ENCODE data around the gene TUBB2A. TPM values are rescaled to one million over a fixed set of nuclear protein-coding genes. Genes with fewer than 3 reads are reported as not detected.
"Not testable (repeated sequence)": the region's sequence is repeated elsewhere in the genome, so short reads cannot be mapped to it uniquely, and the experiment has no call there.

Gene TUBB2A
- total RNA-seq, 8 experiments from 2014 or later, result 27.4 to 674 (median 520) TPM

DNA sequence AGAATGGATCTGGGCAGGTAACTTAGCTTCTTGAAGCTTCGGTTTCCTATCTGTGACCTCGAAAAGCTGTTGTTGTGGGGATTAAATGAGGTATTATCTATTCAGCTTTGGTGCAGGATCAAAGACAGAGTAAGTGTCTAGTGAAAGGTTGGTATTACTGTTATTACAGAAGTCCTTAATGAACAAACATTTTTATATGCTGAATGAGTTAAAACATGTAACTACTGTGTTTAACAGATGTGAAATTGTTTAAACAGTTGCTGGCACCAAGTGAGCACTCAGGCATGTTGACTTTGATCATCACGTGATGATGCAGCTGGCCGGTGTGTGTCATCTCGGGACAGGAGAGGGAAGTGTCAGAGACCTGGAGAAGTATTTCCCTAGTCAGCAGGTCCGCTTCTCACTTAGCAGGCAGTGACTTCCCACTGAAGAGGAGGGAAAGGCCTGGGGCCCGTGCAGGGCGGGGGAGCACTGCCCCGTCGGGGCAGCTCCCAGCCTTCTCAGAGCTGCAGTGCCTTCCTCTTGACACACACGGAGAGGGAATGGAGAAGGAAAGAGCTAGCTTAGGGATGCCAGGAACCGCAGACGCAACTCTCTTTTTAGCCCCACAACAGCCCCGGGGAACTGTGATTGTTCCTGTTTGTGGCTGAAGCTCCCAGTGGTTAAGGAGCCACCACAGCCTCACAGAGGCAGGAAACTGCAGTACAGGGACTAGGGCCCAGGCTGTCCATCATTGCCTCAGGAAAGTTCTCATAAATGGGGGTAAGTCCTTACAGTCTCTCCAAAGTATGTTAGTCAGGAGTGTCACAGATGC, 18.0 kb downstream of the TUBB2A start:
- Histone ChIP-seq H3K27ac (no peak overlapping the region), H3K4me1 (replicated peaks in 1 of 2) (peaks cover 0 to 11% of the 10 kb centered on the region in 2 donors), H3K4me3 (no peak overlapping the region)
- in situ Hi-C loops (cut with MboI; ENCODE audit: low pct_unique_long_range_greater_than_20kb in 2 of 9, low sequenced_read_pairs in 9 of 9, unreplicated experiment in 9 of 9), result loop anchor here in 2 of 9 experiments (25.0 kb wide), 3 partner anchors 98 to 598 kb away; partner anchors contain the start of genes PSMG4 (in 1 of the 2) and TUBB2B (in 1 of the 2)
- 33 to 93% (median 70%) methylated on average over 1 to 13 of the region's 14 CpGs; no CpG with 5 or more reads in 2 of the 10 experiments for WGBS, 10 experiments
- ATAC-seq (replicated peaks in 6 of 8), result peak; percentile 4 to 93 (median 55)

DNA sequence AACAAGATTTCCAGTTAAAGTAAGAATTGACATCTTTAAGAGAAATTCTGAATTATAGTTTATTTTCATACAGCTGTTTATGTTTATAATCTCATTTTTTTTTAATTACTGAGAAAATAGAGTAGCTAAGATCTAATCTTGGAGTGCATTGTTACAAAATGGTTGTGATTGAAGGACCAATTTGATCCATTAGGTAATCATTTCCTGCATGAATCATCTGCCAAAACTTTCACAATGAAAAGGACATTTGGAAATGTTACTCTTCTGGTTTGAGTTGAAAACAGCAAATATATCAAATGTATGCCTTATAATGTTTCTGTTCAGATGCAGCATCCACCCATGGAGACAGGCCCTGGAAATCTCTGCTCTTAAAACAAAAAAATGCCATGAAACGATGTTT, 19.0 kb downstream of the TUBB2A start:
- WGBS, 10 experiments, result 0 to 92% (median 67%) methylated on average over 1 of the region's 1 CpG; no CpG with 5 or more reads in 3 of the 10 experiments
- no peak for ATAC-seq (replicated peaks in 6 of 8)
- Histone ChIP-seq H3K4me3 (no peak overlapping the region), H3K27ac (no peak overlapping the region), H3K4me1 (replicated peaks in 1 of 2) (peaks cover 0 to 6% of the 10 kb centered on the region in 2 donors)
- in situ Hi-C loops (cut with MboI; ENCODE audit: low pct_unique_long_range_greater_than_20kb in 2 of 9, low sequenced_read_pairs in 9 of 9, unreplicated experiment in 9 of 9), result loop anchor here in 2 of 9 experiments (25.0 kb wide), 3 partner anchors 99 to 599 kb away; partner anchors contain the start of genes PSMG4 (in 1 of the 2) and TUBB2B (in 1 of the 2)

DNA sequence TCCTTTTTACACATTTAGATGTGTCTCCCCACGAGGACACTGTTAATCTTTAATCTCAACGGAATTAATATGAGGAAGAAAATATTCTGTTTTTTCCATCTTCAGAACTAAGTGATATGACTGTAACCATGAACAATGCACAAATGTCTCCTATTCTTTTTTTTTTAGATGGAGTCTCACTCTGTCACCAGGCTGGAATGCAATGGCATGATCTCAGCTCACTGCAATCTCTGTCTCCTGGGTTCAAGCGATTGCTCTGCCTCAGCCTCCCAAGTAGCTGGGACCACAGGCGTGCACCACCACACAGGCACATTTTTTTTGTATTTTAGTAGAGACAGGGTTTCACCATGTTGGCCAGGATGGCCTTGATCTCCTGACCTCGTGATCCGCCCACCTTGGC, 19.5 kb downstream of the TUBB2A start:
- not testable (repeated sequence) for H3K27ac ChIP-seq; H3K4me1 ChIP-seq (replicated peaks in 1 of 2); H3K4me3 ChIP-seq; ATAC-seq (replicated peaks in 6 of 8)
- 50 to 100% (median 89%) methylated on average over 1 to 6 of the region's 6 CpGs for WGBS, 10 experiments
- in situ Hi-C loops (cut with MboI; ENCODE audit: low pct_unique_long_range_greater_than_20kb in 2 of 9, low sequenced_read_pairs in 9 of 9, unreplicated experiment in 9 of 9), result loop anchor here in 2 of 9 experiments (25.0 kb wide), 3 partner anchors 99 to 599 kb away; partner anchors contain the start of genes PSMG4 (in 1 of the 2) and TUBB2B (in 1 of the 2)

GRCh38 chr6:3137057-3137777, 20.1 kb downstream of the TUBB2A start:
- ATAC-seq (replicated peaks in 6 of 8), result peak in 2 of 8 experiments; percentile 11 to 45
- no peaks in the 10 kb centered on the region for H3K4me1 ChIP-seq (replicated peaks in 1 of 2)
- H3K4me3 ChIP-seq, result no peak overlapping the region
- in situ Hi-C loops (cut with MboI; ENCODE audit: low pct_unique_long_range_greater_than_20kb in 2 of 9, low sequenced_read_pairs in 9 of 9, unreplicated experiment in 9 of 9), result loop anchor here in 2 of 9 experiments (25.0 kb wide), 3 partner anchors 100 to 600 kb away; partner anchors contain the start of genes PSMG4 (in 1 of the 2) and TUBB2B (in 1 of the 2)
- WGBS, 10 experiments, result 49 to 100% (median 89%) methylated on average over 1 to 9 of the region's 12 CpGs; no CpG with 5 or more reads in 1 of the 10 experiments
- no peak overlapping the region for H3K27ac ChIP-seq

DNA sequence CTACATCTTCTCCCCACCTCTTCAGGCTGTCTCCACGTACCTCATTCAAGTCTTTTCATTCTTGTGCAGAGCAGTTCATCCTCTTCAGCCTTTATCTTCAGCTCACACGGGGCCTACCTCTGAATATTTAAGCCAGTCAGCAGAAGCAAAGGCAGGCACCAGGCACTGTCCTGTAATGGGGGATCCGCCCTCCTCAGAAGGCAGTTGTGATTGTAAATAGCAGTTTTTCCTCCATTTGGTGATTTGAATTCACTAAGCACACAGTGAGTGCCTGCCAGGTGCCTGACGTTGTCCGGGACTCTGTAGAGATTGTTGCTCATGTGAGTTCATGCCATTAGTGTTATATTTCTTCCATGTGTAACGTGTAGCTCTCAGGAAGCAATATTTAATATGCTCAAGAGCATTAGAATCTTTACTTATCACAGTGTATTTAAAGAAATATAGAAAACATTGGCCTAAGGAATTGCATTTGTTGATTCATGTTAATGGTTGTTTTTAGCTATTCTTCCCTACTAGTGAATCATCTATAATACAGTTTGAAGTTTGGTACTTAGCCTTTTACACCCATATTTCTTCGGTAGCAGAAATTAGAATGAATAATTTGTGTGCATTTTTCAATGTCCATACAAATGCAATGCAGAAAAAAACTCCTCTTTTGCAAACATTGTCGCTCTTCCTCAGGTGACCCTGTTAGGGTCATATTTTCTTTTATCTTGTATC, 20.9 kb downstream of the TUBB2A start:
- no peak overlapping the region for H3K4me3 ChIP-seq
- no peak overlapping the region for H3K27ac ChIP-seq
- peak in 5 of 8 experiments; percentile 17 to 85 (median 76) for ATAC-seq (replicated peaks in 6 of 8)
- in situ Hi-C loops (cut with MboI; ENCODE audit: low pct_unique_long_range_greater_than_20kb in 2 of 9, low sequenced_read_pairs in 9 of 9, unreplicated experiment in 9 of 9), result loop anchor here in 2 of 9 experiments (25.0 kb wide), 3 partner anchors 101 to 601 kb away; partner anchors contain the start of genes PSMG4 (in 1 of the 2) and TUBB2B (in 1 of the 2)
- WGBS, 10 experiments, result 11 to 90% (median 75%) methylated on average over 2 to 7 of the region's 8 CpGs
- H3K4me1 ChIP-seq (replicated peaks in 1 of 2), result no peaks in the 10 kb centered on the region

DNA sequence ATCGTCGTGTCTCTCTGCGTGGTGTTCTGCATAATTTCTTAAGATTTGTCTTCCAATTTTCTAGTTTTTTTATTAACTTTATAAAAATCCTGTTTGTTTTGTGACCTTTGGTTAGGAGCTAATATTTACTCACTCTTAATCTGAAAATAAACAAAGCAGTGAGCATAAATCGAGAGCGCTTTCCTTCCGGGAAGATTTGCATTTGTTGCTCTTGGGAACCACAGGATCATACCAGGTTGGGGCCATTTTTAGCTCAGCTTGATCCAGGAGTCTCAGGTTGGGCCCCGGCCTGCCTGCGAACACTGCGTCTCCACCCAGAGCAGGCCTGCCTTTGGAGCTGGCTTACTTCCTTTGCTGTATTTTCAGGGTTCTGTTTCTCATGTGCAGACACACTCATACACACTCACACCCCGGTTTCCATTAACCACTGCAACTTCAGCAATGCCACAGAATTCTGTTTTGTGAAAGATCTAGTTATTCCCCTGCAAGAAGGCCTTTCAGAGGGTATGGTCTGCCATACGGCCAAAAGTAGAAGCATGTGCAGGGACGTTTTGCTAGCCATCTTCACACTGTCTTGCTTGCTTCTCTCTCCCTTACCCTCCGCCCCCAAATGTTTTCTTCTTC, 21.6 kb downstream of the TUBB2A start:
- in situ Hi-C loops (cut with MboI; ENCODE audit: low pct_unique_long_range_greater_than_20kb in 2 of 9, low sequenced_read_pairs in 9 of 9, unreplicated experiment in 9 of 9), result loop anchor here in 2 of 9 experiments (25.0 kb wide), 3 partner anchors 102 to 602 kb away; partner anchors contain the start of genes PSMG4 (in 1 of the 2) and TUBB2B (in 1 of the 2)
- WGBS, 10 experiments, result 79 to 100% (median 87%) methylated on average over 3 to 13 of the region's 13 CpGs
- Histone ChIP-seq H3K27ac (no peak overlapping the region), H3K4me3 (no peak overlapping the region), H3K4me1 (replicated peaks in 1 of 2) (no peaks in the 10 kb centered on the region)
- ATAC-seq (replicated peaks in 6 of 8), result no peak

- Histone ChIP-seq H3K4me1 (replicated peaks in 1 of 2) (no peaks in the 10 kb centered on the region), H3K27ac (no peak overlapping the region), H3K4me3 (no peak overlapping the region)
- 90 to 100% (median 96%) methylated on average over 1 to 5 of the region's 9 CpGs; no CpG with 5 or more reads in 5 of the 10 experiments for WGBS, 10 experiments
- in situ Hi-C loops (cut with MboI; ENCODE audit: low pct_unique_long_range_greater_than_20kb in 2 of 9, low sequenced_read_pairs in 9 of 9, unreplicated experiment in 9 of 9), result loop anchor here in 2 of 9 experiments (25.0 kb wide), 3 partner anchors 104 to 604 kb away; partner anchors contain the start of genes PSMG4 (in 1 of the 2) and TUBB2B (in 1 of the 2)
- no peak for ATAC-seq (replicated peaks in 6 of 8)
These were observed 23.8 kb downstream of the TUBB2A start for GRCh38 chr6:3133515-3133914.

DNA sequence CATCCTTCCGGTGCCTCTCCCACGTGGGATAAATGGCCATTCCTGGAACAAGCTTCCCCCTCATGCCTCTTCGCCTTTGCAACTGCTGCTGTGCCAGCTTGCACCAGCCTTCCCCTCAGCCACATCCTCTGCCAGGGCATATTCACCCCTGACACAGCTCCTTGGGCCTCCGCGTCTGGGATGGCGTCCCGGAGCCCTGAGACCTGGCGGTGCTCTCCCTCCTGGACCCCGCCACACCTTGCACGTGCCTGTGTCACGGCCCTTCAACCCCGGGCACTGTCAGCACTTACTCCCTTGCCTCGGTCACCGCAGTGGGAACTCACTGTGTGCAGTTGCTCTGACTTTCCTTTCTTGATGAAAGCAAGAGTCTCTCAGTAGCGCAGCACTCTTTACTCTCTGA, 25.6 kb downstream of the TUBB2A start:
- WGBS, 10 experiments, result 67 to 100% (median 98%) methylated on average over 2 to 15 of the region's 15 CpGs; no CpG with 5 or more reads in 6 of the 10 experiments
- in situ Hi-C loops (cut with MboI; ENCODE audit: low pct_unique_long_range_greater_than_20kb in 2 of 9, low sequenced_read_pairs in 9 of 9, unreplicated experiment in 9 of 9), result loop anchor here in 2 of 9 experiments (25.0 kb wide), 3 partner anchors 106 to 606 kb away; partner anchors contain the start of genes PSMG4 (in 1 of the 2) and TUBB2B (in 1 of the 2)

DNA sequence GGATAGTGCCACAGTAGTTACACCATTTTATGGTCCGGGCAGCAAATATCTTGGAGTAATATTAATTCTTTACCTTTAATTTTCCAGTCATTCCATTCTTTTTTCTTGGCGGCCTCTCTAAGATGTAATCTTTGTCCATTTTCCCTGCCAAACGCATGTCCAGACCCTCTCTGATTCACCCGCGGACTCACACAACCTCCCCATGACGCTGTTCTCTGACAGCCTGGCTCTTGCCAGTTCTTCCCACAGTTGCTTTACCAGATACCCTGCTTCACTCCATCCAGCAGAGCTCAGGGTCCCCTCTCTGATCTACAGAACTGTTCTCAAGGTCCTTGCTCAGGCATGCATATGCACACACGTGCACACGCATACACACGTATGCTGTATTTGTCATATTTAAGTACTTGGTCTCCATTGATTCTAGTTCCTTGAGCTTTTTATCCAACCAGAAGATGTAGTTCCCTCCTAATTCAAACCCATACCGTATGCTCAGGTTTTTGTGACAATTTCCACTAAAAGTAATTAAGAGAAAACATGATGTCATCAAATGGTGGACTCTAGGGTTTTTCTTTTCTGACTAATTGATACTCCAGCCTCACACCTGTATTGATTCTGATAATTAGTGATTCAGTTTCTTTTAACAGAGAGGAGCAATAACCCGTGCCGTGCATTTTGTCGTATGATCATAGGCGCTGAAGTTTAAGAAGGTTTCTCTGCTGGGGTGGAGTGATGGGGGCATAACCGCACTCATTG, 28.8 kb downstream of the TUBB2A start:
- WGBS, 10 experiments, result 80 to 100% (median 92%) methylated on average over 1 to 15 of the region's 15 CpGs
- H3K4me1 ChIP-seq (replicated peaks in 1 of 2), result peaks cover 0 to 4% of the 10 kb centered on the region in 2 donors
- no peak overlapping the region for H3K4me3 ChIP-seq
- ATAC-seq (replicated peaks in 6 of 8), result no peak
- no peak overlapping the region for H3K27ac ChIP-seq
- in situ Hi-C loops (cut with MboI; ENCODE audit: low pct_unique_long_range_greater_than_20kb in 2 of 9, low sequenced_read_pairs in 9 of 9, unreplicated experiment in 9 of 9), result loop anchor here in 2 of 9 experiments (25.0 kb wide), 3 partner anchors 109 to 609 kb away; partner anchors contain the start of genes PSMG4 (in 1 of the 2) and TUBB2B (in 1 of the 2)

More for the DNA sequence above, 25.6 kb downstream of the TUBB2A start:
- no peak overlapping the region for H3K27ac ChIP-seq
- no peak for ATAC-seq (replicated peaks in 6 of 8)
- H3K4me1 ChIP-seq (replicated peaks in 1 of 2), result no peaks in the 10 kb centered on the region
- H3K4me3 ChIP-seq, result no peak overlapping the region

GRCh38 chr6:3125815-3126214, 31.5 kb downstream of the TUBB2A start:
- ATAC-seq (replicated peaks in 6 of 8), result peak in 3 of 8 experiments; percentile 24 to 82 (median 45)
- H3K27ac ChIP-seq, result no peak overlapping the region
- peaks cover 0 to 6% of the 10 kb centered on the region in 2 donors for H3K4me1 ChIP-seq (replicated peaks in 1 of 2)
- H3K4me3 ChIP-seq, result no peak overlapping the region
- WGBS, 10 experiments, result 0 to 60% (median 36%) methylated on average over 1 to 2 of the region's 2 CpGs; no CpG with 5 or more reads in 3 of the 10 experiments
- in situ Hi-C loops (cut with MboI; ENCODE audit: low pct_unique_long_range_greater_than_20kb in 2 of 9, low sequenced_read_pairs in 9 of 9, unreplicated experiment in 9 of 9), result loop anchor here in 2 of 9 experiments (25.0 kb wide), 3 partner anchors 111 to 611 kb away; partner anchors contain the start of genes PSMG4 (in 1 of the 2) and TUBB2B (in 1 of the 2)

DNA sequence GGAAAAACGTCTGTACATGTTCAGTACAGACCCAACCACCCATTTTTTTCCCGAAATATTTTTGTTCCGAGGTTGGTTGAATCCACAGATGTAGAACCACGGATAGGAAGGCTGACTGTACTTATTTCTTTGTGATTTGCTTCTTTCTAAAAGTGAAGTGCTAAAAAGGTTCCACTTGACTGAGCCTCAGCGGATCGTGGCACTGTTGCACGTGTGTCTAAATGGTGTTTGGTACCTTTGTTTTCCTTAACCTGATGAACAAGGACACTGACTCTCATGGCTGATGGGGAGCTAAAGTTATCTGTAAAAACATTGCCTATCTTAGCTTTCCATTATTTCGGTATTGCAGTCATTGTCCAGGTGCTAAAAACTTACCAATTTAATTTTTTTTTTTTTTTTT, 32.7 kb downstream of the TUBB2A start:
- WGBS, 10 experiments, result 20 to 97% (median 78%) methylated on average over 2 to 8 of the region's 8 CpGs
- Histone ChIP-seq H3K27ac (no peak overlapping the region), H3K4me1 (replicated peaks in 1 of 2) (peaks cover 4 to 8% of the 10 kb centered on the region in 2 donors), H3K4me3 (no peak overlapping the region)
- ATAC-seq (replicated peaks in 6 of 8), result no peak
- in situ Hi-C loops (cut with MboI; ENCODE audit: low pct_unique_long_range_greater_than_20kb in 2 of 9, low sequenced_read_pairs in 9 of 9, unreplicated experiment in 9 of 9), result loop anchor here in 2 of 9 experiments (25.0 kb wide), 3 partner anchors 113 to 613 kb away; partner anchors contain the start of genes PSMG4 (in 1 of the 2) and TUBB2B (in 1 of the 2)

All from motor neuron (in vitro differentiated cells).